HCT116 (cell line): Measurements from ENCODE around the gene CIC.

ENCODE experiments used
- CEBPB ChIP-seq: IDR thresholded peaks from 2 replicates; pipeline ENCODE4 v1.6.1; 2012; ENCODE audit warnings: low read depth
- CTCF ChIP-seq, 3 experiments: fragments of 200-600 bp in 1 of 3; sonication (generic) in 1 of 3; IDR thresholded peaks in 2 of 3; conservative IDR thresholded peaks in 1 of 3; 2 replicates each; pipeline ENCODE4 v1.5.1; 2012 to 2017; ENCODE audit warnings: low read depth in 2 of 3, low read length in 2 of 3, antibody characterized with exemption in 1 of 3, borderline replicate concordance in 1 of 3, control low read depth in 1 of 3, mild to moderate bottlenecking in 1 of 3, mixed read lengths in 1 of 3, mixed run types in 1 of 3, moderate library complexity in 1 of 3; ENCODE audit not compliant: insufficient read depth in 1 of 3
- EGR1 ChIP-seq: IDR thresholded peaks from 2 replicates; pipeline ENCODE4 v1.6.1; 2012; ENCODE audit warnings: low read depth
- EZH2 ChIP-seq: fragments of 200-600 bp; sonication (generic); IDR thresholded peaks from 2 replicates; pipeline ENCODE4 v1.6.1; 2017; ENCODE audit warnings: antibody characterized with exemption, mixed run types
- EZH2phosphoT487 ChIP-seq: fragments of 200-600 bp; IDR thresholded peaks from 2 replicates; pipeline ENCODE4 v1.6.1; 2018; ENCODE audit warnings: antibody characterized with exemption, borderline replicate concordance
- MAX ChIP-seq: IDR thresholded peaks from 2 replicates; pipeline ENCODE4 v1.6.1; 2012
- POLR2A ChIP-seq: IDR thresholded peaks from 2 replicates; pipeline ENCODE4 v1.7.0; 2011; ENCODE audit warnings: borderline replicate concordance; ENCODE audit not compliant: insufficient read depth, insufficient read length; ENCODE audit errors: extremely low read depth
- POLR2AphosphoS5 ChIP-seq: IDR thresholded peaks from 2 replicates; pipeline ENCODE4 v1.6.1; 2011; ENCODE audit warnings: mild to moderate bottlenecking, low read depth, low read length, moderate library complexity
- RAD21 ChIP-seq: IDR thresholded peaks from 2 replicates; pipeline ENCODE4 v1.6.1; 2012; ENCODE audit warnings: low read depth, mild to moderate bottlenecking
- YY1 ChIP-seq: IDR thresholded peaks from 2 replicates; pipeline ENCODE4 v1.6.1; 2011; ENCODE audit warnings: low read length, low read depth, moderate library complexity, mild to moderate bottlenecking; ENCODE audit not compliant: insufficient replicate concordance; ENCODE audit errors: extremely low read depth
- ZBTB33 ChIP-seq: IDR thresholded peaks from 2 replicates; pipeline ENCODE4 v1.6.1; 2011; ENCODE audit warnings: mild to moderate bottlenecking, low read length, moderate library complexity; ENCODE audit not compliant: insufficient replicate concordance; ENCODE audit errors: extremely low read depth
- ZNF274 ChIP-seq: fragments of 200-500 bp; sonication (Bioruptor generic); IDR thresholded peaks from 2 replicates; pipeline ENCODE4 v1.6.1; 2014; ENCODE audit warnings: mild to moderate bottlenecking, low read depth, low read length, inconsistent platforms
- TF ChIP-seq, protein P1 (sequence below): IDR thresholded peaks from 2 replicates; pipeline ENCODE4 v1.6.1; 2012
- TF ChIP-seq, protein P2 (sequence below): IDR thresholded peaks from 2 replicates; pipeline ENCODE4 v1.6.1; 2012; ENCODE audit warnings: low read depth

- TF ChIP-seq CTCF (IDR thresholded peaks at IDR 0.05 in 2 of 3, conservative IDR thresholded peaks at IDR 0.05 in 1 of 3; ENCODE audit: borderline replicate concordance in 1 of 3, insufficient read depth in 1 of 3, low read depth in 2 of 3, low read length in 2 of 3) (no peak), EZH2phosphoT487 (no peak), EZH2 (no peak), POLR2A (no peak), CEBPB (no peak), YY1 (no peak), ZBTB33 (no peak), POLR2AphosphoS5 (no peak), ZNF274 (no peak), MAX (no peak), RAD21 (no peak), EGR1 (no peak)
- TF ChIP-seq, protein P1, sequence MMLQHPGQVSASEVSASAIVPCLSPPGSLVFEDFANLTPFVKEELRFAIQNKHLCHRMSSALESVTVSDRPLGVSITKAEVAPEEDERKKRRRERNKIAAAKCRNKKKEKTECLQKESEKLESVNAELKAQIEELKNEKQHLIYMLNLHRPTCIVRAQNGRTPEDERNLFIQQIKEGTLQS: no peak
- TF ChIP-seq, protein P2, sequence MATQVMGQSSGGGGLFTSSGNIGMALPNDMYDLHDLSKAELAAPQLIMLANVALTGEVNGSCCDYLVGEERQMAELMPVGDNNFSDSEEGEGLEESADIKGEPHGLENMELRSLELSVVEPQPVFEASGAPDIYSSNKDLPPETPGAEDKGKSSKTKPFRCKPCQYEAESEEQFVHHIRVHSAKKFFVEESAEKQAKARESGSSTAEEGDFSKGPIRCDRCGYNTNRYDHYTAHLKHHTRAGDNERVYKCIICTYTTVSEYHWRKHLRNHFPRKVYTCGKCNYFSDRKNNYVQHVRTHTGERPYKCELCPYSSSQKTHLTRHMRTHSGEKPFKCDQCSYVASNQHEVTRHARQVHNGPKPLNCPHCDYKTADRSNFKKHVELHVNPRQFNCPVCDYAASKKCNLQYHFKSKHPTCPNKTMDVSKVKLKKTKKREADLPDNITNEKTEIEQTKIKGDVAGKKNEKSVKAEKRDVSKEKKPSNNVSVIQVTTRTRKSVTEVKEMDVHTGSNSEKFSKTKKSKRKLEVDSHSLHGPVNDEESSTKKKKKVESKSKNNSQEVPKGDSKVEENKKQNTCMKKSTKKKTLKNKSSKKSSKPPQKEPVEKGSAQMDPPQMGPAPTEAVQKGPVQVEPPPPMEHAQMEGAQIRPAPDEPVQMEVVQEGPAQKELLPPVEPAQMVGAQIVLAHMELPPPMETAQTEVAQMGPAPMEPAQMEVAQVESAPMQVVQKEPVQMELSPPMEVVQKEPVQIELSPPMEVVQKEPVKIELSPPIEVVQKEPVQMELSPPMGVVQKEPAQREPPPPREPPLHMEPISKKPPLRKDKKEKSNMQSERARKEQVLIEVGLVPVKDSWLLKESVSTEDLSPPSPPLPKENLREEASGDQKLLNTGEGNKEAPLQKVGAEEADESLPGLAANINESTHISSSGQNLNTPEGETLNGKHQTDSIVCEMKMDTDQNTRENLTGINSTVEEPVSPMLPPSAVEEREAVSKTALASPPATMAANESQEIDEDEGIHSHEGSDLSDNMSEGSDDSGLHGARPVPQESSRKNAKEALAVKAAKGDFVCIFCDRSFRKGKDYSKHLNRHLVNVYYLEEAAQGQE: no peak
These were observed 58.3 kb downstream of the CIC start for GRCh38 chr19:42327381-42327780.
